LoVo (cell line): ENCODE measurements around the gene UBD.

ENCODE experiments used
- DNase-seq: peaks from one replicate; pipeline ENCODE4 v3.0.0-alpha.2; 2016; ENCODE audit warnings: low spot score

Gene UBD

GRCh38 chr6:29561091-29561490, 1.6 kb upstream of the UBD start:
- no peak for DNase-seq

GRCh38 chr6:29558439-29559079, 973 bp downstream of the UBD start:
- DNase-seq = no peak

- DNase-seq = no peak
Observed at GRCh38 chr6:29557320-29557719, 2.2 kb downstream of the UBD start.

- DNase-seq = no peak
Observed at GRCh38 chr6:29554764-29555163, 4.8 kb downstream of the UBD start.

GRCh38 chr6:29553268-29554057, 6.1 kb downstream of the UBD start:
- no peak for DNase-seq

GRCh38 chr6:29552512-29553051, 7.0 kb downstream of the UBD start:
- DNase-seq = peak; percentile 5

- DNase-seq = no peak
Observed at GRCh38 chr6:29547573-29547972, 12.0 kb downstream of the UBD start.

- no peak for DNase-seq
Observed at GRCh38 chr6:29537714-29538403, 21.7 kb downstream of the UBD start.

GRCh38 chr6:29532320-29532951, 27.1 kb downstream of the UBD start:
- DNase-seq = no peak

- no peak for DNase-seq
Observed at GRCh38 chr6:29531668-29532067, 27.9 kb downstream of the UBD start.

- no peak for DNase-seq
Observed at GRCh38 chr6:29530671-29531310, 28.7 kb downstream of the UBD start.

- DNase-seq = no peak
Observed at GRCh38 chr6:29529956-29530355, 29.6 kb downstream of the UBD start.

GRCh38 chr6:29528988-29529560, 30.5 kb downstream of the UBD start:
- no peak for DNase-seq

GRCh38 chr6:29528300-29528931, 31.1 kb downstream of the UBD start:
- no peak for DNase-seq

- no peak for DNase-seq
Observed at GRCh38 chr6:29527564-29527963, 32.0 kb downstream of the UBD start.

GRCh38 chr6:29527126-29527525, 32.4 kb downstream of the UBD start:
- no peak for DNase-seq

- DNase-seq = no peak
Observed at GRCh38 chr6:29525311-29525639, 34.3 kb downstream of the UBD start.

GRCh38 chr6:29524444-29525310, 34.9 kb downstream of the UBD start:
- no peak for DNase-seq

GRCh38 chr6:29524044-29524443, 35.5 kb downstream of the UBD start:
- DNase-seq = no peak

- DNase-seq = no peak
Observed at GRCh38 chr6:29522227-29522626, 37.3 kb downstream of the UBD start.
